Renal pelvis (tissue), 3 donors: ENCODE results near the gene PCDHA12. TPM values are rescaled to one million over a fixed set of nuclear protein-coding genes. Genes with fewer than 3 reads are reported as not detected.

ENCODE experiments used
- polyA plus RNA-seq, 3 donors: library from polyadenylated mRNA; unstranded; fragments of 120-200 nt; gene quantifications; one replicate each; pipeline ENCODE4 v1.2.1, GENCODE V29; 2013; ENCODE audit not compliant: insufficient read length in 3 of 3

Gene PCDHA12
- polyA plus RNA-seq, 3 donors = 0.07 to 0.14 TPM; not detected in 1

Other genes starting within 250 kb of the PCDHA12 start
- 10 to 100 TPM in 2 of 3 donors, 1 to 10 TPM in 1; 8.4 to 10.6 (median 10.3) TPM for gene CD14, start 242.1 kb upstream of the PCDHA12 start, polyA plus RNA-seq
- 10 to 100 TPM; 16.5 to 25.0 (median 22.1) TPM for gene TMCO6, start 235.9 kb upstream of the PCDHA12 start, polyA plus RNA-seq
- gene NDUFA2, start 227.7 kb upstream of the PCDHA12 start, polyA plus RNA-seq = 10 to 100 TPM; 83.0 to 99.7 (median 99.4) TPM
- 100 to 1,000 TPM; 147 to 180 (median 177) TPM for gene IK, start 227.5 kb upstream of the PCDHA12 start, polyA plus RNA-seq
- gene WDR55, start 210.4 kb upstream of the PCDHA12 start, polyA plus RNA-seq = 10 to 100 TPM; 14.4 to 19.2 (median 18.6) TPM
- under 1 TPM in 2 of 3 donors, not detected in 1; 0.44 to 0.58 TPM for gene DND1, start 201.7 kb upstream of the PCDHA12 start, polyA plus RNA-seq
- 10 to 100 TPM; 67.5 to 81.8 (median 75.1) TPM for gene HARS1, start 183.9 kb upstream of the PCDHA12 start, polyA plus RNA-seq
- gene HARS2, start 183.9 kb upstream of the PCDHA12 start, polyA plus RNA-seq = 10 to 100 TPM; 43.1 to 62.8 (median 55.1) TPM
- gene ZMAT2, start 174.9 kb upstream of the PCDHA12 start, polyA plus RNA-seq = 100 to 1,000 TPM in 2 of 3 donors, 10 to 100 TPM in 1; 97.1 to 131 (median 127) TPM
- under 1 TPM in 1 of 3 donors, not detected in 2; 0.15 TPM for gene PCDHA1, start 89.2 kb upstream of the PCDHA12 start, polyA plus RNA-seq
- under 1 TPM; 0.18 to 0.32 (median 0.20) TPM for gene PCDHA2, start 80.5 kb upstream of the PCDHA12 start, polyA plus RNA-seq
- under 1 TPM; 0.33 to 0.40 (median 0.38) TPM for gene PCDHA3, start 74.3 kb upstream of the PCDHA12 start, polyA plus RNA-seq
- 1 to 10 TPM in 1 of 3 donors, under 1 TPM in 2; 0.73 to 1.2 (median 0.81) TPM for gene PCDHA4, start 68.2 kb upstream of the PCDHA12 start, polyA plus RNA-seq
- under 1 TPM; 0.09 to 0.18 (median 0.14) TPM for gene PCDHA5, start 53.7 kb upstream of the PCDHA12 start, polyA plus RNA-seq
- under 1 TPM; 0.25 to 0.37 (median 0.32) TPM for gene PCDHA6, start 47.3 kb upstream of the PCDHA12 start, polyA plus RNA-seq
- gene PCDHA7, start 41.0 kb upstream of the PCDHA12 start, polyA plus RNA-seq = under 1 TPM; 0.19 to 0.47 (median 0.34) TPM
- under 1 TPM in 1 of 3 donors, not detected in 2; 0.10 TPM for gene PCDHA8, start 34.1 kb upstream of the PCDHA12 start, polyA plus RNA-seq
- gene PCDHA9, start 26.9 kb upstream of the PCDHA12 start, polyA plus RNA-seq = under 1 TPM; 0.03 to 0.08 (median 0.06) TPM
- under 1 TPM; 0.33 to 0.59 (median 0.39) TPM for gene PCDHA10, start 19.4 kb upstream of the PCDHA12 start, polyA plus RNA-seq
- under 1 TPM; 0.05 to 0.24 (median 0.18) TPM for gene PCDHA11, start 6.4 kb upstream of the PCDHA12 start, polyA plus RNA-seq
- gene PCDHA13, start 6.8 kb downstream of the PCDHA12 start, polyA plus RNA-seq = under 1 TPM in 1 of 3 donors, not detected in 2; 0.07 TPM
- gene PCDHAC1, start 51.0 kb downstream of the PCDHA12 start, polyA plus RNA-seq = under 1 TPM; 0.06 to 0.10 (median 0.06) TPM
- under 1 TPM; 0.29 to 0.71 (median 0.53) TPM for gene PCDHAC2, start 91.2 kb downstream of the PCDHA12 start, polyA plus RNA-seq
- under 1 TPM; 0.04 to 0.15 (median 0.08) TPM for gene PCDHB1, start 176.1 kb downstream of the PCDHA12 start, polyA plus RNA-seq
- 1 to 10 TPM; 4.5 to 8.4 (median 4.9) TPM for gene PCDHB2, start 219.3 kb downstream of the PCDHA12 start, polyA plus RNA-seq
- 1 to 10 TPM; 3.7 to 4.7 (median 3.8) TPM for gene PCDHB3, start 225.2 kb downstream of the PCDHA12 start, polyA plus RNA-seq
- 1 to 10 TPM in 2 of 3 donors, under 1 TPM in 1; 0.97 to 2.1 (median 2.0) TPM for gene PCDHB4, start 246.5 kb downstream of the PCDHA12 start, polyA plus RNA-seq